HG03095 (cell line): ENCODE data around the gene ZNF662.
"Not testable (repeated sequence)": the region's sequence is repeated elsewhere in the genome, so short reads cannot be mapped to it uniquely, and the experiment has no call there.

ENCODE experiments used
- ATAC-seq: cut with Tn5 transposase; IDR thresholded peaks from one replicate; pipeline ENCODE4 v1.9.1; 2021; ENCODE audit warnings: moderate library complexity; ENCODE audit not compliant: unreplicated experiment

Gene ZNF662

DNA sequence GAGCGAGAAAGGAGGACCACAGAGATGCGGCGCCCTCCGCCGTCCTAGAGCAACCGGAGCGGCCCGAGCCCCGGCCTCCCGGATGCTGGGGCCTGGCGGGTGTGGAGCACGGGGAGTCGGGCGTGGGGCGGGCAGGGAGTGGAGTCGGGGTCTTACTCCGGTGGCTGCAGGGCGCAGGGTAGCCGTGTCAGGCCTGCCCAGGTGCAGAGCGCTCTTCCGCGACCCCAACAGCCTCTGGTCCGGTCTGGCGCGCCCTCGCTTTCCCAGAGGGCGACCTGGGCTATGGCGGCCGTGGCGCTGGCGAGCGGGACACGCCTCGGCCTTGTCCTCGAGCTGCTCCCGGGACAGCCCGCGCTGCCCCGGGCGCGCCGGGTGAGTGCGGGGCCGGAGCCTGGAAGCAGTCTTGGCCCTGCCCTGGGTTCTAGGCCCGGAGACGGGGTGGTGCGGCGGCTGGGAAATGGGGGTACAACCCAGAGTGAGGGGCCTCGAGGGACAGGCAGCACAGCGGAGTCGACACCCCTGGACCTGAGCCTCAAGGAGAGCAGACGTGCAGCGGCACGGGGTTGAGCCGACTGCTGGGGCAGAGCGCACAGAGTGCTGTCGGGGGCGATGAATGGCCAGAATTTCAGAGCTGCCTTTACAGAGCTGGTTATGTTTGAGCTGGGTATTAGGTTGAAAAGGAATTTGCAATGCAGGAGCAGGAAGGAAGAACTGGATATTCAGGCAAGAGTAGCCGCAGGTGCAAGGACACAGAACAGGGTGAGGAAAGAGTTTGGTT, at the start of gene ZNF662:
ZNF662 (plus strand) TSS at position 73 of the 778 bp plus-strand sequence. CDS start 1,973 bp downstream, outside the sequence.
- no peak for ATAC-seq

DNA sequence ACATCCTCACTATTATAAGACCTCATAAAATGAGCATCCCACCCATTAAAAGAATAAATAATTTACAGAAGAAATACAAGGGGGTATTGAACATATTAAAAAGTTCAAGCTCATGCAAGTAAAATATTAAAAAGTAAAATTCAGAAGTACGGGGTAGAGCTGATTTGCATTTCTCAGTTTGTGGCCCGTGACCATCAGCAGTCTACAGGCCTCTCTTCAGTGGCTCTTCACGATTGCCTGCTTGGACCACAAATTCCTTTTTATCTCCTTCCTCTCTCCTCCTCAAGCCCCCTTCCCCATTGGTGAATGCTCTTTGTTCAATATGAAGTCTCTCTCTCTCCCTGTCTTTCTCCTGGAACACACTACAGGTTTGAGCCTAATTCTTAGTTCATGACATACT, 49.4 kb upstream of the ZNF662 start:
- ATAC-seq = no peak

DNA sequence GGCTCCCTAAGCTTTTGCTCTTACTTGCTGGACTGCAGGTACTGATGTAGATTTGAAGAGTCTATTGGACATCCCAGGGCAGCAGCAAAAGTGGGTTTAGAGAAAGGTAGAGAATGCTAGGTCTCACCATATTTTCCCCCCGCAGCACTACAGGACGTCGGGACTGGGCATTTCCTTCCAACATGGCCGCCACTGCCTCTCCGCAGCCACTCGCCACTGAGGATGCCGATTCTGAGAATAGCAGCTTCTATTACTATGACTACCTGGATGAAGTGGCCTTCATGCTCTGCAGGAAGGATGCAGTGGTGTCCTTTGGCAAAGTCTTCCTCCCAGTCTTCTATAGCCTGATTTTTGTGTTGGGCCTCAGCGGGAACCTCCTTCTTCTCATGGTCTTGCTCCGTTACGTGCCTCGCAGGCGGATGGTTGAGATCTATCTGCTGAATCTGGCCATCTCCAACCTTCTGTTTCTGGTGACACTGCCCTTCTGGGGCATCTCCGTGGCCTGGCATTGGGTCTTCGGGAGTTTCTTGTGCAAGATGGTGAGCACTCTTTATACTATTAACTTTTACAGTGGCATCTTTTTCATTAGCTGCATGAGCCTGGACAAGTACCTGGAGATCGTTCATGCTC, 41.5 kb upstream of the ZNF662 start:
- no peak for ATAC-seq

DNA sequence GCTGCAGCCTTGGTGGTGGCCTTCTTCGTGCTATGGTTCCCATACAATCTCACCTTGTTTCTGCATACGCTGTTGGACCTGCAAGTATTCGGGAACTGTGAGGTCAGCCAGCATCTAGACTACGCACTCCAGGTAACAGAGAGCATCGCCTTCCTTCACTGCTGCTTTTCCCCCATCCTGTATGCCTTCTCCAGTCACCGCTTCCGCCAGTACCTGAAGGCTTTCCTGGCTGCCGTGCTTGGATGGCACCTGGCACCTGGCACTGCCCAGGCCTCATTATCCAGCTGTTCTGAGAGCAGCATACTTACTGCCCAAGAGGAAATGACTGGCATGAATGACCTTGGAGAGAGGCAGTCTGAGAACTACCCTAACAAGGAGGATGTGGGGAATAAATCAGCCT, 40.7 kb upstream of the ZNF662 start:
- no peak for ATAC-seq

DNA sequence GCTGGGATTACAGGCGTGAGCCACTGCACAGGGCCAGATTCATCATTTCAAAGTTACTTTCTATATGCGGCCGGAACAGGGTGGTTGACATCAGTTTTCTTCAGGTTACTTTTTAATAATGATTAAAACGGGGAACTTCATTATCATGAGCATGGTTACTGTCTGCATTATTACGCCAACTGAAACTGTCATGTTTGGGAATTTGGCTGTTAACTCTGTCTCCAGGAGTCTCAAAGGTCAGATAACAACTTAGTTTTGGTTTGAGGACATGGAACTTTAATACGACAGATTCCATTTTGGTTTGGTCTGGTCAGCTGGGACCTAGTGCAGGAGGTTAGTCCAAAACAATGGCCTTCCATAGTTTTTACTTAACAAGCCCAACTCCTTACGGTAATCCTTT, 38.8 kb upstream of the ZNF662 start:
- ATAC-seq = no peak

DNA sequence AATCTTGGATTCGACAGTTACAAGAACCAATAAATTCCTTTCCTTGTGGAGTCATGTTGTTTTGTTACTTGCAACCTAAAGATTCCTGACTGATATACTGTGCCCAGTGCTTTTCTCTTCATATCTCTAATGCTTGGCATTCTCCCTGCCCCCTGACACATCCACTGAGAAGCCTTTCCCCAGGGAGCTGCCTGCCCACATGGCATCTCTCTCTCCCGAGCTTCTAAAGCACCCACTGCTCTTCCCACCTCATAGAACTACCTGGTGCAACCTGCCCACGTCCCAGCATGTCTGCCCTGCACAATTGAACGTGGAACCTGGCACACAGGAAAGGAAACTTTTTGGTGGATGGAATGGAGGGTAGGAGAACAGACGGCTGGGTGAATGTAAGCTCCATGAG, 37.1 kb upstream of the ZNF662 start:
- no peak for ATAC-seq

DNA sequence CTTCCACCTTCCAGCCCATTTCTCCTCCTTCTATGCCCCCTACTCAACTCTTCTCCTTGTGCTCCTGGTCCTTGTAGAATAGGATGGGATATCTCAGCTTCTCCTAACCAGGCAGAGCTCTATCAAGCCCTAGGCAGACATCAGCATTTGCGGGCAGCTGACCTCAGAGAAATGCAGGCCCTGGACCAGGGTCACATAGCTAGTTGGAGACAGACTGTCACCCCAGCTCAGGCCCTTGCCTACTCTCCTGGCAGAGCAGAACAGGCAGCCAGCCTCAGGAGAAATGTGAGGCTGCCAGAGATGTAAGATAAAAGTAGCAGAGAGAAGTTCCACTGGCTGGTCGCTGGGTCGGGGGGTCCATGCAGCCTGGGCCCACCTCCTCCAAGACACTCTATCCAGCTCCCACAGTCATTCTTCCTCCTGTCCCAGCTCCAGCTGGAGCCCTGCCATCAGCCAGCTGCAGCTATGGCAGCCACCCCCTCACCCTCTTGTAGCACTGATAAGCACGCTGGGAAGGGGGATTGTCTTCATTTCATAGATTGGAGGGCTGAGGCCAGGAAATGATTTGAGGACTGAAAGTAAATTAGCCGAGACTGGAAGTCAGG, 34.2 kb upstream of the ZNF662 start:
- ATAC-seq = no peak

DNA sequence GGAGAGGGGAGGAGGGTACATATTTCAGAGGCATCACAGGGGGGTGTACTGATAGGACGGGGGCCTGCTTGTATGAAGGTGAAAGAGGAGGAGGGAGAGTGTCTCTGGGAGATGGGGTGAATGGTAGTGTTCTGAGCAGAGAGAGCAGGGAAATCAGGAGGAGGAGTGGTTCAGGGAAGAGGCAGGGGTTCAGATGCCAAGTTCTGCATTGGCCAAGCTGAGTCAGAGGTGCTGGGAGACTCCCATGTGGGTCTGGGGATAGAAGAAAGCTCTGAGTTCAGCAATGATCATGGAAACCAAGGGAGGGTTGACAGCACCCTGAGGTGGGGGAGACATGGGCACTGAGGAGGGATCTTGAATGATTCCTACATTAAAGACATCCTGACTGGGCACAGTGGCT, 33.2 kb upstream of the ZNF662 start:
- ATAC-seq = no peak

DNA sequence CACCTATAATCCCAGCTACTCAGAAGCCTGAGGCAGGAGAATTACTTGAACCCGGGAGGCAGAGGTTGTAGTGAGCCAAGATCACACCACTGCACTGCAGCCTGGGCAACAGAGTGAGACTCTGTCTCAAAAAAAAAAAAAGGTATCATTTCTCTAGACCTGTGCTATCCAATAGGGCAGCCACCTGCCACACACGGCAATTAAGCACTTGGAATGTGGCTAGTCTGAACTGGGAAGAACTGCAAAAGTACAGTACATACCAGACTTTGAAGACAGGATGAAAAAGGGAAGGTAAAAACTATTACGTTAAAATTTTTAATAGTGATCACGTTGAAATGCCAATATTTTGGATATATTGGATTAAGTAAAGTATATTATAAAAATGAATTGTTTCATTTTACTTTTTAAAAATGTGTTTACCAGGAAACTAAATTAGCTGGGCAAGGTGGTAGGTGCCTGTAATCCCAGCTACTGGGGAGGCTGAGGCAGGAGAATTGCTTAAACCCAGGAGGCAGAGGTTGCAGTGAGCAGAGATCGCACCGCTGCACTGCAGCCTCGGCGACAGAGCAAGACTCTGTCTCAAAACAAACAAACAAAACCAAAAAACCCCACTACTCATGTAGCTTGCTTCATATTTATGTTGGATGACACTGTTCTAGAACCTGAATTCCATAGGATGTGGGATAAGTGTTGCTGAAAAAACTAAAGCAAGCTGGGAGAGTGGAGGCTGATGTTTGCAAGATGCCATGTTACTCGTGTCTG, 32.5 kb upstream of the ZNF662 start:
- ATAC-seq = no peak

DNA sequence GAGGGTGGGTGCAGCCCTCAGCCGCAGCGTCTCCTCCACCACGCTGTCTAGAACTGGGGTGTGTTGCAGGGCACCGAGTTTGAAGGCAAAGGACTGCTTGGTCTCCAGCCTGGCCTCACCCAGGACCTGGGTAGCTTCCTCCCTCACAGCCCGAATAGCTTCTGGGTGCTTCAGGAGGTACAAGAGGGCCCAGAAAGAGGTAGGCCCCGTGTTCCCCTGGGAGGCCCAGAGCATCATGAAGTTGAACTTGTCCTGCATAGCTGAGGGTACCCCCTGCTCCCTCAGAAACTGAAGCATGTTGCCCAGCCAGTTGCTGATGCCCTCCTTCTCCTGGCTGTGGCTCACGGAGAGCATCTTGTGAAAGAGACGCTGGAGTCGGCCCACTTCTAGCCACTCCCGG, 31.2 kb upstream of the ZNF662 start:
- ATAC-seq = no peak

DNA sequence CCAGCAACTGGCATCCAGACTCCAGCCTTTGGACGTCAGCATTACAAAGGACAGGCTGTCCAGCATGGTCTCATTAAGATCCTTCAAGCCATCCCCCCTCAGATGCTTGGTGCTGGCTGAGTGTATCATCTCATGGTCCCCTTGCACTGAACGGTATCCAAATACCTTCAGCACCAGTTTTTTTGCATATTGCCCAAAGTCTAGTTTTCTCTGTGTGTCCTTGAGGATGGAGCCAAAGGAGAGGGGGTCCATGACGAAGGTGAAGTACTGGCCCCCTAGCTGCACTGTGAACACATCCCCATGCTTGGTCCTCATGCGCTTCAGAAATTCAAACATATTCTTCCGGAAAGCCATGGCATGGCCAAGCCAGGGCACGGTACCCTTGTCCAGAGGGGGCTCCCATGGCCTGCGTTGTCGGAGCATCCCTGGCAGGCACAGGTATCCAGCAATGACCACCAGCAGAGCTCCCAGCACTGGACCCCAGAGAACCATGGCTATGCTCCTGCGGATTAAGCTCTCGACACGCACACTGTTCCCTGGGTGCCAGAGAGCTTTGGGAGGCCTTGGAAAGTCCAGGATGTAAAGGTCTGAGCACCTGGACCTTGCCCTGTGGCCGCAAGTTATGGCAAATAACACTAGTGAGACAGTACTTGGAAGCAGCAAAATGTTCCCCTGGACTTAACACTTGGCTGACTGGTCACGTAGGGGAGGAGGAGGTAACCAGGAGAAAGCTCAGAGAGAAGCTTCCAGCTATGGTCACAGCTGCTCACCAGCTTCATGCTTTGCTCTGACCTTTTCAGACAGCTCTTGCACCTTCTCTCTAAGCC, 30.4 kb upstream of the ZNF662 start, which contains the start of gene CYP8B1:
CYP8B1 (minus strand) TSS at position 555 of the 827 bp plus-strand sequence; CDS start at position 492, 63 bp downstream.
- no peak for ATAC-seq

DNA sequence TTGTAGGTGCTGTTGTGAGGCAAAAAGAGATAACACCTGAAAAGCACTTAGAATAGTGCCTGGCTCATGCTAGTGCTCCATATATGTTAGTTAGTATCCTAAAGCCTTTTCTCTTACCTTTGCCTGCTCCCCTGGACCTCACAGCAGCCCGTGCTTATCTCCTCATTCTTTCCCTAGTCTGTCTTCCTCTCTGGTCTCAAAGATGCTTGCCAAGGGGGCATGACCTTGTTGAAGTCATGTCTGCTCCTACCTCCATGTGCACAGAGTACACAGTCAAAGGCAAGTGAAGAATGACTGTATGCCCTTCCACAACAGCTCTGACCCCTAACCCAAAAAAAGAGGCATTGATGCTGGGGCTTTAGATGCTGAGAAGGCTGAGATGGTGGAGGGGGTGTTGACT, 29.5 kb upstream of the ZNF662 start:
- no peak for ATAC-seq

DNA sequence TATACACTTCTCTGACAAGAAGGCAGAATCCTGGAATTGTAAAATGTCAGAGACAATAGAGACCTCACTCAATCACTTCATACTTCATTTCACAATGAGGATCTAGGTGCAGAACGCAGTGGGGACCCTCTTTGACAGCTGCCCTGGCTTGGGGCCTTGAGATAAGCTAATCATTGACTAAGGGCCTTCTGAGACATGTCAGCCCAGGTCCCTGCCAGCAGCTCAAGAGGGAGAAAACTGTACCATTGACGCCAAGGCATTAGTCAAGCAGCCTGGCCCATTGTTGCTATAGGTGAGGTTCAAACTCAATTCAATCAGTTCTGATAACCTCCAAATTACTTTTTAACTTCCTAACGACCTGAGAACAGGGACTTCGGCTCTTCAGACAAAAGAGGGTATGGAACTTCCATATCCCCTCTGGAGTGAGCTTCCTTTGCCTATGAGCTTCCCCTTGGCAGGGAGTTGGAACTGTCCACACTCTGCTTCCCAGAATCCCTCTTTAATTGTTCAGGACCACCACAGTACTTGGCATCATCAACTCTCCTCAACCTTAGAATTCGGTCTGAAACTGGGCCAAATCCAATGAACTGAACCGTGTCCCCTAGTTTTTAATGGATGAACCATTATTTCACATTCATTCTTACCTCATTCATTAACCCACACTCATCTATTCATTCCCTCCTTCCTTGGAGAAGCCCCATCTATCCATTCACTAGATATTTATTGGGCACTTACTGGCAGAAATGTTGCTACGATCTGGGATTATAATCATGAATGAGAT, 28.8 kb upstream of the ZNF662 start:
- no peak for ATAC-seq

DNA sequence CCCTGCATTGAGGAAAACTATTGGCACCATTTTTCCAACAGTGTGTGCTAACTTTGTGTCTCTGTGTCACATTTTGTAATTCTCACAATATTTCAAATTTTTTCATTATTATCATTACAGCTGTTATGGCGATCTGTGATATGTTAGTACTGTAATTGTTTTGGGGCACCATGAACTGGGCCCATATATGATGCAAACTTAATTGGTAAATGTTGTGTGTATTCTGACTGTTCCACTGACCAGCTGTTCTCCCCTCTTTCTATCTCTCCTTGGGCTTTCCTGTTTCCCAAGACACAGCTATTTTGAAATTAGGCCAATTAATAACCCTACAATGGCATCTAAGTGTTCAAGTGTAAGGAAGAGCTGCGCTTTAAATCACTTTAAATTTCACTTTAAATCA, 28.1 kb upstream of the ZNF662 start:
- no peak for ATAC-seq

DNA sequence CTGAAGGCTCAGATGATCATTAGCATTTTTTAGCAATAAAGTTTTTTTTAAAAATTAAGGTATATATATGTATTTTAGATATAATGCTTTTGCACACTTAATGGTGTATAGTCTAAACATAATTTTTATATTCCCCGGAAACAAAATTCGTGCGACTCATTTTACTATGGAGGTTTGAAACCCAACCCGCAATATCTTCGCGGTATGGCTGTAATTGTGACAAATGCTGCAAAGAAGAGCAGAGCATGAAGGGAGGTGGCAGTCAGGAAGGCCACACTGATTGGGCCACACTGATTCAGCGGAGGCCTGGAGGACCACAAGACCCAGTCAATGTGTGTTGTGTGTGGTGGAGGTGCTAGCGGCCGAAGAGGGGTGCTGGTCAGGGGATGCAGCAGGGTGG, 25.8 kb upstream of the ZNF662 start:
- ATAC-seq = no peak

DNA sequence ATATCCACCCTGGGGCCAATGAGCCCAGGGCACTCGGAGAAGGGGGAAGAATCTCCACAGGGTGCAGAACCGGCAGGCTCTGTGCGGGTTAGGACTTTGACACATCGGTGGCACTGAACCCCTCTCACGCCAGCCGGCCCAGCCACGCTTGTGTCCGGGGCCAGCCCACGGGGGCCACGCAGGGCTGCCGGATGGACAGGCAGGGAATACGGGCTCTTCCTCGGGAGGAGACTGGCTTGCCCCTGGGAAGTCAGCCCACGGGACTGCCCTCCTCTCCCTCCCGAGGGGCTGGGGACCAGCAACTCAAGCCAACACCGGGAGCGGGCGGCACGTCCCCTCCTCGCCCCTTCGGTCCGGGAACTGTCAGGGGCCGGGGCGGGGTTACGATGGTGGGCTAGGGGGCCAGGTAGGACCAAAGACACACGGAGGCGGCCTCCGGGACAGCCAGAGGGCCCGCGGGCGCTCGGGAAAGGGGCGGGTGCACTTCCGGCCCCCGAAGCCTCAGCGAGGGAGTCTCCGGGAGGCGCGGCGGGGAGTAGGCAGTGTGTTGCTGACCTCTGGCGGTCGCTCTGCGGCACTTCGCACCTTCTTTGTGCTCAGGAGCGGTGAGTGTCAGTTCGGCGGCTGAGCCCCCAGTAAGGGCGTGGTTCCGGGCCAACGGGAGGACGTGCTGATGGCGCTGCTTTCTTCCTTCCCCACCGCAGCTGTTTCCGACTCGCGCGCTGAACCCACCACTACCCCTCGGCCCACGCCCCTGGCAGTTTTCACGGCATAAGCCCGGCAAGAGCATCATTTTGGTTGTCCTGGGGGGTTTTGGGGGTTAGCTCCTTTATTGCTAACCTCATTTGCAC, 25.1 kb upstream of the ZNF662 start:
- ATAC-seq = peak; percentile 98

DNA sequence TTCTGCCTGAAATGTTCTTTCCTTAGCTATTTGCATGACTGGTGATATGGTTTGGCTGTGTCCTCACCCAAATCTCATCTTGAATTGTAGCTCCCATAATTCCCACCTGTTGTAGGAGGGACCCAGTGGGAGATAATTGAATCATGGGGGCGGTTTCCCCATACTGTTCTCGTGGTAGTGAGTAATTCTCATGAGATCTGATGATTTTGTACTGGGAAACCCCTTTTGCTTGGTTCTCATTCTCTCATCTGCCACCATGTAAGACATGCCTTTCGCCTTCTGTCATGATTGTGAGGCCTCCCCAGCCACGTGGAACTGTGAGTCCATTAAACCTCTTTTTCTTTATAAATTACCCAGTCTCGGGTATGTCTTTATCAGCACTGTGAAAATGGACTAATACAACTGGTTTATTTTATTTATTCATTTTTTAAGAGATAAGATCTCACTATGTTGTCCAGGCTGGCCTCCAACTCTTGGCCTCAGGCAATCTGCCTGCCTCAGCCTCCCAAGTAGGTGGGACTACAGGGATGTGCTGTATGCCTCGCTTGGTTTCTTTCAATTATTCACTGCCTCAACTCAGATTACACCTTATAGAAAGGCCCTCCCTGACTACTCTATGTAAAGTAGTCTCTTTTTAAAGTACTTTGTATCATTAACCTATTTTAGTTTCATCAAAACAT, 22.6 kb upstream of the ZNF662 start:
- ATAC-seq = not testable (repeated sequence)

DNA sequence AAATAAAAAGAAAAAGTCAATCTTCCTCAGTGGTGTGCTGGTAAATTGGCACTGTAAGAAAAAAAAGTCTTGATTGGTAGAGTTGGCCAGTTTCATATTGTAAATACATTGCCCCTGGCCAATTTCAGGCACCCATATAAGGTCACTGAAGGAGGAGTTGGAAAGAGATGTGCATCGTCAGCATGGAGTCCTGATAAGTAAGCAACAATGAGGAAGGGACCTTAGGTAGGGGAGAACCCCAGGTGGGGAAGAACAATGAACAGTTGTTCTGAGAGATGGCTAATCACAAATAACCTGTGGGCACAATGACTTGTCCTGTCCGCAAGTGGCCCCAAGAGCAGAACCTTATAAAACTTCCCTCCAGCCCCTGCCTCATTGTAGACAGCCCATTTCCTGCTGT, 21.6 kb upstream of the ZNF662 start:
- ATAC-seq = no peak
